Fibroblast of skin of back (primary cell): ENCODE data around the gene ADAMTS6.

ENCODE experiments used
- DNase-seq: peaks from one replicate; pipeline ENCODE4 v3.0.0-alpha.2; 2013

Gene ADAMTS6

DNA sequence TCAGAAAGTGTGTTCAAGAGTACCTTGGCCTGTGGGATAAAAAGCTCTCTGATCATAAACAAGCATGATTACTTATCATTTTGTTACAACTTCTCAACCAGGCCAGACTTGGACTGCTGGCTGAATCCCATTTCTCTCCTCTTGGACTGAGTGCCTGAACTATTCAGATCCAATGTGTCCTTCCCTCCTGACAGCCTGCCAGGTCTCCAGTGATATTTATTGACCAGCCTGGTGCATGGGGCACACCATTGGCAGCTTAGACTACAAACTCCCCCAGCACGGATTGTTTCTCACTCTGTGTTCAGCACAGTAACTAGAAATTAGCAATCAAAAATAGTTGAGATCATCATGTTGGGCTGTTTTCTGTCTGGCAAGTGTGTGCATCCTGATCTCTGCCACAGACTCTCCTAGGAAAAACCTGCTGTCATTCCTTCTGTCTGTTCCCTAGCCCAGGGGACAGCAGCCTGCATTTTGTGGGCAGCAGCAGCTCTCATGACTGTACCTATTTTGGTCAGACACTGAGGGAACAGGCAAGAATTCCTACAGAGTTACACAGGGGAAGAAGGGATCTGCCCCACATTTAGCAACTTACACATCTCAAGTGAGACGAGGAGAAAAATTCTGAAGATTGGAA lies 348.1 kb downstream of the ADAMTS6 start:
- DNase-seq = peak; percentile 57

DNA sequence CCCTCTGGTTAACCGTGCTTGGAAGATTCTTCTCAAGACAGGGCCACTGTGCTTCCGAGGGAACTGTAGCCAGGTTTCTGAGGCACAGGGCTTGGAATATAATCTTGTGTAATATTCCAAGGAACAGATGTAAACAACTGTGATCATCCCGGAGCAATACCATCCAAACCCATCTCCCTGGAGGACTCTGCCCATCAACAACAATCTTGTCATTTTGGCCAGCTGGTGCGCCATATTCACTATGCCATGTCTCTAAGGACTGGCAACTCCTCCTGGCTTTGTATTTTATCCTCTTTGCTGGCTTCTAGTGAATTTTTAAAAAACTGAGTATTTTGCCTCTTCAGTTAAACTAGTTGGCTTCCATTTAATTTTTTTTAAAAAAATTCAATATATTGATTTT lies 349.3 kb downstream of the ADAMTS6 start:
- DNase-seq = no peak

DNA sequence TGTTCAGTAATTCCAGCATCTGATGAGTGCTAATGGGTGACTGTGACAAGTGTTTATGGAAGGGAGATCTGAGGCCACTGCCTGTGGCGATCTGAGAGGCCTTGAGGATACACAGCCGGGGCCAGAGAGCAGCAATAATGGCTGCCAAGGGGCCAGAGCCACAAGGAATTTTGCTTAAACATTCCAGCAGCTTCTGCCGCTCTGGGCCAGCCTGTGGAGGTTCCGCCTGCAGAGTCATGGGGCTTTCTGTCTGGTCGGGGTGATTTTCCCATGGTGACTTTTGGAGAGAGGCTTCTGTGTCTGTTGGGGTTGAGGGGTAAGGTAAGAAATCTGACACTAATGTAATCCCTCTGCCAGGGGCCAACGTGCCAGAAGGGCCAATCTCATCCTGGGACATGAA lies 353.5 kb downstream of the ADAMTS6 start:
- no peak for DNase-seq

DNA sequence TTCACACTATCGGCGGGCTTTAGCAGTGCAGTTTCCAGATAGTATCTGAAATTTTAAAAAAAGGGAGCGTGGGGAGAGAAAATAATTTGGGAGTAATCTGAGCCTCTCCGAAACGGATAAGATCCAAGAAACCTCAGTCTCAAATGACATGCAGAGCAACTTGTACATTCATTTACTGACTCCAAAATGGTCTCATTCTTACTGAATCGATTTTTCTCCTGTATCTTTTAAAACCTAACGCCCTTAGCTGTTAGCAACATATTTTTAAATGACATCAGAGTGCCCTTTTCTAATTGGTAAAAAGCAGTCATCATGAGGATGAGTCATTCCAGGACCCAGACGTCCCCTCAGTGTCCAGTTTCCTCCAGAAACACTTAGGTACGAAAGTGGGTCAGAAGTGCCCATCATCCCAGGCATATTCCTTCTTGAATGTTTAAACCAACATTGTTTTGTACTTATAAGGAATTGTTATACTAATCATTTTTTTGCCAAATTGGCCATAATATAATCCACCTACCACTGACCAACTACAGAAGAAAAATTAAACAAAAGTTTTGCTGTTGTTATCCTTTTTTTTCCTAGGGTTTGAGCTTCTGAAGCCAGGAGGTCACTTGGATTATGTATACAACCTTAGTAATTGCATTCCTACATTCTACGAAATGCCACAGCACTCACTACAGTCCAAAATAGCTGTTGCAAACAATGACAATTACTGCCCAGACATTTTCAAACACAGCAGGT lies 354.4 kb downstream of the ADAMTS6 start:
- DNase-seq = peak; percentile 72

DNA sequence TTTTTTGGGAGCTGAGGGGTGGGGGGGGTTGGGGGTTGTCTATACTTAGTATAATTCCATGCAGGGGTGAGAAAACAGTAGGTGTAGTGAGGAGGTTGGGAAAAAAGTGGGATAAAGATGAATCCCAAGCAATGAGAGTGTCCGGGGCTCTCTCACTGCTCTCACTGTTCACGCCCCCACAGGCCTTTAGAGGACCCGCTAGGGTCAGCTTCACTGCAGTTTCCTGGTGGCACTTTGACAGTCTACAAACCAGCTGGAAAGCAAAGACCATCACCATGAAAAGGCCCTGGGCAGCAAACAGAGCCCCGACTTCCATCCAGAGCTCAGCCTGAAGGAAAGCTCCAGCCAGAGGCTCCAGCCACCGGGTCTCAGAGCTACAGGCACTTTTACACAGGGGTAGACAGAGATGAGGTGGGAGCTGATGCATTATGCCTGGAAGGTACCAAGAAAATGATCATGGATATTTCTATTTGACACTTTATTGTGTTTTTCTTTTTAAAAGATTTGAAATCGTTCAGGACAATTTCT lies 355.1 kb downstream of the ADAMTS6 start:
- DNase-seq = no peak

DNA sequence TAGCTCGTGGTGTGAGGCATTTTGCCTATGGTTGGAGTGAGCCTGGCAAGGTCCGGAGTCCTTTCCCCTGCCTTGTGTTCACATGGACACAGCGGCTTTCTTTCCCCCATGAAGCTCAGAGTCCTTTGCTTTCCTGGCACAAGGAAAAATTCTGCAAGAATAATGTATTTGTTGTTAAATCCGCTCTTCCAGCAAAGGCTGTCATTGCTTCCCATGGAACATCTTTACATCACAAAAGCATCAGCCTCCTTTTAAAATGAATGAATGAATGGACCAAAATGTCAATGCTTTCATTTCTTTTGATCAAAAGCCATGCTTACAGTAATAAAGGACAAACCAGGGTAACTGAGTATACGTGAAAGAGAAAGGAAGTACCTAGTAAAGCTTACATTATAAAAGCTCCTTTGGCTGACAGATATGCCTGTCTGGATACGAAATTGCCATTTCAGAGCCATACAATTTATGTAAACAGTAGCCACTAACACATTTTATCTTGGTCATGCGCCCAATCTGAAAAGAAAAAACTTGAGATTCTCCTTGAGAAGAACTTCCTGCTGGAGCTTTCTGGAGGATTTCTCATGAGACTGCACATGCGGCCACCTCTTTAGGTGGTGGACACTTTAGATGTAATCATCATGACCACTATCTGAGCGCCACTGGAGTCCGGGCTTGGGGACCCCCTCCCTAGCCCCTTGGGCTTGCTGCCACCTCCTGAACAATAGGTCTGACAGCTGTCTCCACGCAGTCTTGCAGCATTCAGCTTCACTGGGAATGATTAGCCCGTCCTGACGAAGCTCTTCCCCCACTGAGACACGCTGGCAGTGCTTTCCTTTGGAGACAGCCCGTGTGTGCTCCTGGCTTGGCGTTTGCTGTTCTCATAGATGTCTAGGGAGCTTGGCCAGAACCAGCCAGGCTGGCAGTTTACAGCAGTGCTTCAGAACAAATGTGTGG lies 355.9 kb downstream of the ADAMTS6 start:
- DNase-seq = peak; percentile 66

DNA sequence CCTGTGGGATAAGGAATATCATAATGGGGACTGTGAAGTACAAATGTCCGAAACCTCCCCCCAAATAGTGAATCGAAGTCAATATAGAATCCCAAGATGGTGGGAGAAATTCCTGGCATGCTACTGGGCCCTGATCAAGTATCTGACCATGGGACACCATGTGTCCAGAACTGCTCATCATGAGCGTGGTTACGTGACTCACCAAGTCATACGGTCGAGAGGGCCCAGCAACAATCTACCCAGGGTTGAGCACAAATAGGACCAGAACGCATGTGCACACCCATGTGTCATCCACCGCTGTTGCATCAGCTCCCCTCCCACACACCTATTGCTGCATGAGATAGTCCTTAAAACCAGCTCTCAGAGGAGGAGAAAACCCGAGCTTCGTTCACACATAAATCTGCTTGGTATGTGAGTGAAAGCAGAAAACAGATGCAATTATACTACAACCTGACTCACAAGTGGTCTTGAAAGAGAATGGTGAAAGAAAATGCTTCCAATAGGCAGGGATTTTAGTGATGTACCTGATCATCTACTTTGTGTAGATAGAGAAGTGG lies 359.8 kb downstream of the ADAMTS6 start:
- peak; percentile 61 for DNase-seq

DNA sequence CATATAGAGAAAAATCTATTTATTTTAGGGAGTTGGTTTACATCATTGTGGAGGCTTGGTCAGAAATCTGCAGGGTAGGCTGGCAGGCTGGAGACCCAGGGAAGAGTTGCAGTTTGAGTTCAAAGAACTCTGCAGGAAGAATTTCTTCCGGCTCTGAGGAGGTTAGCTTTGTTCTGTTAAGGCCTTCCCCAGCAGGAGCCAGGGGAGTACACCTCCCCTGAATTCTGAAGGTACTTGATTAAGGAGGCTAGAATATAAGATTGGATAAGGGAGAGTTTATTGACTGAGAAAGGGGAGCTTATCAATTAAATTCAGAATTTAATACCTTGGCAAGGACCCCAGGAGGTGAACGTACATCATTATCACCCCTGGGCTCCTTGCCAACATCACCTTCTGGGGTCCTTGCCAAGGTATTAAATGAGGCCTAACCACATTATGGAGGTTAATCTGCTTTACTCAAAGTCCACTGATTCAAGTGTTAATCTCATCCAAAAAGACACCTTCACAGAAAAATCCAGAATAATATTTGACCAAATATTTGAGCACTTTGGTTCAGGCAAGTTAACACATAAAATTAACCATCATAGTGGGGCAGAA lies 361.3 kb downstream of the ADAMTS6 start:
- DNase-seq = no peak

DNA sequence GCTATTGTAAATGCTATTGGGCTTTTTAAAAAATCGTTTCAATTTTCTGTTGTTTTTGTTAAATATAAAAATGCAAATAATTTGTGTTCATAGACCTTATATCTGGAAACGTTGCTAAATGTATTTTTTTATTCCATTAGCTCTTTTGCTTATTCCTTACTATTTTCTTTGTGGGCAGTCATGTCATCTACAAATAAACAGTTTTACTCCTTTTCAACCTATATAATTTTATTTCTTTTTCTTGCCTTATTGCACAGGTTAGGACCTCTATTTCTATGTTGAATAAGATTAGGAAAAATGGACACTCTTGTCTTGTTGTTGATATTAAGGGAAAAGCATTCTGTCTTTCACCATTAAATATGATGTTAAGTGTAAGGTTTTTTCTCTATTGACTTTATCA lies 364.2 kb downstream of the ADAMTS6 start:
- no peak for DNase-seq

DNA sequence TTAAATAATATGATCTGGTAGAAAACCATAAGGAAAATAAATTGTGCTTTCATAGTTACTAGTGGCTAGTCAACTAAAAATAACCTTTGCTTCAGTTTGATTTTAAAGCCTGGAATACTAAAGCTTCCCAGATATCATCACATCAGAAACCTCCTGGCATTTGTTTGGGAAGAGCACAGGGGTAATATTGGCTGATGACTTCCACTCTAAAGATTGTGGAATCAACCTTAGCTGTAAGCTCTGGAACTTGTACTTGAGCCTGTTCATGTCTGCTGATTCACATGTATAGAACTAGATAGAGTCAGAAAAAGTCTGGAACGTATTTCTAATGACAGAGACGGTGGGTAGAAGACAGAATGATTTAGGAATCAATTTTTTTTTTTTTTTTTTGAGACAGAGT lies 367.9 kb downstream of the ADAMTS6 start:
- DNase-seq = peak; percentile 29

DNA sequence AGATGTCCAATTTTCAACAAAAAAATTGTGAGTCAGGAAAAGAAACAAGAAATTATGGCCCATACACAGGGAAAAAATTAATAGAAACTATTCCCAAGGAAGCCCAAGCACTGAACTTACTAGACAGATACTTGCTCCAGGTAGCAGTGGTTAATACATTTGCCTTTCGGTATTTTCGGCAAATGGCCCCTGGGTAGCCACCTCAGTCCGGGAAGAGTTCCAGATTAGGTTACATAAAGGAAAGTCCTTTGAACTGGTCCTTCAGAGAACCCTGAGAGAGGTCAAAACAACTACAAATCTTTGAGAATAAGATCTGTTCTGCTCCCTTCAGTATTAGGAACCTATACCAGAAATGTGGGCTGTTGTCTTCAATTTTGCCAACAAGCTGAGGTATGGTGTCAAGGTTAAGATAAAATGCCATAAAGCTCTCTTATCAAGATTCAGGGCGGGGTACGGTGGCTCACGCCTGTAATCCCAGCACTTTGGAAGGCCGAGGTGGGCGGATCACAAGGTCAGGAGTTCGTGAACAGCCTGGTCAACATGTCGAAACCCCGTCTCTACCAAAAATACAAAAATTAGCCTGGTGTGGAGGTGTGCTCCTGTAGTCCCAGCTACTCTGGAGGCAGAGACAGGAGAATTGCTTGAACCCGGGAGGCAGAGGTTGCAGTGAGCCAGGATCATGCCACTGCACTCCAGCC lies 369.6 kb downstream of the ADAMTS6 start:
- no peak for DNase-seq

DNA sequence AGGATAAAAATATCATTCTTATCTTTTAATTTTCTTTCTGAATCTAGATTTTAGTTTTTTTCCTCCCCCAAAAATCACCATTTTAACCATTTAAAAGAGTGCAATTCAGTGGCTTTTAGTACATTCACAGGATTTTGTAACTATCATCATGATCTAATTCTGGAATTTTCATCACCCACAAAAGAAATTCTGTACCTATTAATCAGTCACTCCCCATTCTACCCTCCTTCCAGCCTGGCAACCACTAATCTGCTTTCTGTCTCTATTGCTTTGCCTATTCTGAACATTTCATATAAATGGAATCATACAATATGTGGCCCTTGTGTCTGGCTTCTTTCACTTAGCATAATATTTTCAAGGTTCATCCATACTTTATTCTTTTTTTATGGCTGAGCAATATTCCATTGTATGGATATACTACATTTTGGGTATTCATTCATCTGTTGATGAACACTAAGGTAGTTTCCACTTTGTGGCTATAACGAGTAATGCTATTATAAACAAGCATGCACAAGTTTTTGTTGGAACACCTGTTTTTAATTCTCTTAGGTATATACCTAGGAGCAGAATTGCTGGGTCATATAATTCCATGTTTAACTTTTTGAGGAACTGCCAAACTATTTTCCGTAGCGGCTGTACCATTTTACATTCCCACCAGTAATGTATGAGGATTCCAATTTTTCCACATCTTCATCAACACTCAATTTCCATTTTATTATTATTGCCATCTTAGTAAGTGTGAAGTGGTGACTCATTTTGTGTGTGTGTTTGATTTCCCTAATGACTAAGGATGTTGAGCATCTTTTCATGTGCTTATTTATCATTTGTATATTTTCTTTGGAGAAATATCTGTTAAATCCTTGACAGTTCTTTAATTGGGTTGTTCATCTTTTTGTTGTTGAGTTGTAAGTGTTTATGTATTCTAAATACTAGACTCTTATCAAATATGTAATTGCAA lies 372.7 kb downstream of the ADAMTS6 start:
- peak; percentile 63 for DNase-seq

DNA sequence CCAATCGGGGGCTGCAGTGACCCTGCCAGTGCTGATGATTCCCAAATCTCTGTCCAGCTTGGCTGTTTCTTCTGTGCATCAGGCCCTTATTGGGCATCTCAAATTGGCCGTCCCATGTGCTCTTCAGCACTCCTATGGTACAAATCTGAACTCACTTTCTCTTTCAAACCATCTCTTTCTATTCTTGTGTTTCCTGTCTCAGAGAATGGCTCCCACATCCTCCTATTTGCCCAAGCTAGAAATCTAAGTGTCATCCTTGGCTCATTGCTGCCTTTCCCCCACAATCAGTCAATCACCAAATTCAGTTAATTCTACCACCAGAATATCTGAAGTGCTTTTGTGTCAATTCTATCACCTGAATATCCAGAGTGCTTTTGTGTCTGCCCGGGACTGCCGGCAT lies 376.4 kb downstream of the ADAMTS6 start:
- DNase-seq = no peak

DNA sequence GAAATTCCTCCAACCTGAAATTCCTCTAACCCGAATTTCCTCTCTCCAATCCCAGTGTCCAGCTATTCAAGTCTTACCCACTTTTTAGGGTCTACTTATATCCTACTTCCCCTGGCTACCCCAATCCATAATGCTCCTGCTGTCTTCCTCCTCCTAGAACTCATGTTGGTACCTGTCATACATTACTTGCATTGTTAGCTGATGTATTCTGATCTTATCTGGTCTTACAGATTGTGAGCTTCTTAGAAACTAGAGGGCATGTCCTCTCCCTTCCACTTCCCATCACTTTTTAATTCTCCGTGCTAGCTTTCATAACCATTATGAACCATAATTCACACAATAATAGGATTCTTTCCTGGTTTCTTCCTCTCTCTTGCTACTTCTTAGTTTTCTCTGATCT lies 376.9 kb downstream of the ADAMTS6 start:
- no peak for DNase-seq

DNA sequence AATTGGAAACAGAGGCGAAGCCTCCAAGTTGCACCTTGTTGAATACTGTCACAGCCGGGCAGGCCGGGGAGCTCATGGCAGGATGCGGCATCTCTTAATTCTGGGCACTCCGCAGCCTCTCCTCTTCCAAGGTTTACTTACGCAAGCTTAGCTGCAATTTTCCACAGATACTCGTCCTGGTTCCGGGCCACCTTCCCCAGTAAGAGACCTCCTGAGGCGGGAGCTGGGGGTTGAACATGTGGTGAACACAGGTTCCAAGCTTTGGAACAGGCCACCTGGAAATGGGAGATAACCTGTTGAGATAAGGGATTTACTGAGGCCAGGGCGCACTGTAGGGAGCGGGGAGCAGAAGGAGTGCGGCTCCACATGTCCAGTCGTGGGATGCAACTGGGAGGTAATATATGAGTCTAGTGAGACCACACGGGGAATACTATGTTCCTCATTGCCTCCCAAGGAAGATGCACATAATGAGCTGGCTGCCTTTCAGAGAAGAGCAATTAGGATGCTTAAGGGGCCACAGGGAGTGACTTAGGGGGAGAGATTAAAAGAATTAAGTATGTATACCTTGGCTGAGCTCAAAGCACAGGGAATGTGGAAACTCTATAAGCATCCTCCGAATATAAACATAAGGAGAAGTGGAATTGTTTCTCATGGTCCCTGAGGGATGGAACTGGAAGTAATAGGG lies 377.8 kb downstream of the ADAMTS6 start:
- DNase-seq = no peak

DNA sequence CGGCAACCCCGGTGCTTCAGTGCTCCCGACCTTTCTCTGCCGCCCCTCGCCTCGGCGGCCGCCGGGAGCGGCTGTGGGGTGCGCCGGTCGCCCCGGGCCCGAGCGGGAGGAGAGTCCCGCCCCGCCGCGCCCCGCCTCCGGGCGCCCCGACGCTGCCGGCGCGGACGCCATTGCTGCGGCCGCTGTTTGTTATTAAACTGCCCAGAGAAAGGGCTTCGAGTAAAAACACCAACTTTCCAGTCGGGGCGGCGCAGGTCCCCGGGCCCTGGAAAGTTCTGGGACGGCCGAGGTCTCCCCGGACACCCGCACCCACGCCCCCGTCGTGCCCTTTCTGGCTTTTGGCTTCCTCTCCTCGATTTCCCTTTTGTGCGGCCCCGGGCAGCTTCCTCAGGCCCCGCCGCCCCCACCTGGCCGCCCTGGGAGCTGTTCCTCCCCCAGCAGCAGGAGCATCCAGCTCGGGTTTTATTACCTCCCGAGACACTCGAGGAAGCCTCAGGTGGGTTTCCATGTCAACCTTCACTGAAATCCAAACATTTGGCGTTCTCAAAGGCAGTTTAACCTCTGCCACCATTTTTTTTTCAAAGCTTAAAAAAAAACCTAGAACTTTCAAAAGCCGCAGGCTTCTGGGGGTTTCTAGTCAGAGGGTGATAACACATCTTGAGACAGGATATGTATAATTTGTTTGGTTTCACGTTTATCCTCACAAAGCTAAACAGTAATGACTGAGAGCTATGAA lies 378.6 kb downstream of the ADAMTS6 start:
- DNase-seq = peak; percentile 23

DNA sequence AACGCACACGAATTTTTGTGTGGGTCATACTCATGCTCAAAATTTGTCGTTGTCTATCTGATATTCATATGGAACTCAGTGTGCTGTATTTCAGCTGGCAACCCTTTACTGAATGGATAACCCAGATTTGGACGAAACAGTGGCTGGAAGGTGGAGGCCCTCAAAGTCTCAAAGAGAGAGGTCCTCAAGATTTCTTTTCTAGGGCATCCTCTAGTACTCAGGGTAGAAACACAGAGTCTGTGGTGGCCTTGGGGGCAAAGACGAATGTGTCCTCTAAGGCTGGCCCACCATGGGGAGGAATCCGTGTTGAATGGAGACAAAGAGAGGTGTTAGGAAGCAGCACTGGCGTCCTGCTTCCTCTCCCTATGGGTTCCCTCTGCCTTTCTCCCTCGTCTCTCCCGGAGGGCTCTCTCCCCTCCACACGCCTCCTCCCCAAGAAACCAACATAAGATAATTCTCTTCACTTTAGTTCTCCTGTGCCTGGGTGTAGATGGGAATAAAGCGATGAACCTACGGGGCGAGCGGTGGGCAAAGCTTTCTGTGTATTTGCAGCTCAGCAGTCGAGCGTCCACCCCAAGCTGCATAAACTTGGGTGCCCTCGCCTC lies 379.2 kb downstream of the ADAMTS6 start:
- DNase-seq = peak; percentile 28

DNA sequence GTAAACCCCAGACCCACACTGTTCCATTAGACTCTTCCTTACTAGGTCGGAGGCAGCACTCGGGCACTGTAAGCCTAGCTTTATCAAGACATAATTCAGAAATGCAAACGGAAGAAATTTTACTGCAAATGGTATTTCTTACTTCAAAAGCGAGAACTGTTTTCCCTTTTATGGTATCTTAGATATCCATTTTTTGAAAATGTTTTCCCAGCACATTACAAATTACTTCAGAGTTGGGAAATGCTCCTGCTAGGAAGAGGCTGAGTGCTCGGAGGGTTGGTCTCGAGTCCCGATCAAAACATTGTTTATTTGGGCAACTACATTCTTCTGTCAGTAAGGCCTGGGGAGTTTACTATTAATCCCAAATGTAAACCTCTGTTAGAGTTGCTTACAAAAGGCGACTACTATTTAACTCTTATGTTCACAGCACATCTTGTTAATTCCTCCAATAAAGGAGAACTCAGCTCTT lies 380.1 kb downstream of the ADAMTS6 start:
- peak; percentile 58 for DNase-seq
